IPS DF 4.7 (cell line): ENCODE measurements around the gene TRIM31.

Source experiments
- DNase-seq: peaks from one replicate; pipeline ENCODE4 v3.0.0-alpha.2; 2013; ENCODE audit warnings: low spot score; ENCODE audit errors: extremely low read depth

The TRIM31 gene, protein sequence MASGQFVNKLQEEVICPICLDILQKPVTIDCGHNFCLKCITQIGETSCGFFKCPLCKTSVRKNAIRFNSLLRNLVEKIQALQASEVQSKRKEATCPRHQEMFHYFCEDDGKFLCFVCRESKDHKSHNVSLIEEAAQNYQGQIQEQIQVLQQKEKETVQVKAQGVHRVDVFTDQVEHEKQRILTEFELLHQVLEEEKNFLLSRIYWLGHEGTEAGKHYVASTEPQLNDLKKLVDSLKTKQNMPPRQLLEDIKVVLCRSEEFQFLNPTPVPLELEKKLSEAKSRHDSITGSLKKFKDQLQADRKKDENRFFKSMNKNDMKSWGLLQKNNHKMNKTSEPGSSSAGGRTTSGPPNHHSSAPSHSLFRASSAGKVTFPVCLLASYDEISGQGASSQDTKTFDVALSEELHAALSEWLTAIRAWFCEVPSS

DNA sequence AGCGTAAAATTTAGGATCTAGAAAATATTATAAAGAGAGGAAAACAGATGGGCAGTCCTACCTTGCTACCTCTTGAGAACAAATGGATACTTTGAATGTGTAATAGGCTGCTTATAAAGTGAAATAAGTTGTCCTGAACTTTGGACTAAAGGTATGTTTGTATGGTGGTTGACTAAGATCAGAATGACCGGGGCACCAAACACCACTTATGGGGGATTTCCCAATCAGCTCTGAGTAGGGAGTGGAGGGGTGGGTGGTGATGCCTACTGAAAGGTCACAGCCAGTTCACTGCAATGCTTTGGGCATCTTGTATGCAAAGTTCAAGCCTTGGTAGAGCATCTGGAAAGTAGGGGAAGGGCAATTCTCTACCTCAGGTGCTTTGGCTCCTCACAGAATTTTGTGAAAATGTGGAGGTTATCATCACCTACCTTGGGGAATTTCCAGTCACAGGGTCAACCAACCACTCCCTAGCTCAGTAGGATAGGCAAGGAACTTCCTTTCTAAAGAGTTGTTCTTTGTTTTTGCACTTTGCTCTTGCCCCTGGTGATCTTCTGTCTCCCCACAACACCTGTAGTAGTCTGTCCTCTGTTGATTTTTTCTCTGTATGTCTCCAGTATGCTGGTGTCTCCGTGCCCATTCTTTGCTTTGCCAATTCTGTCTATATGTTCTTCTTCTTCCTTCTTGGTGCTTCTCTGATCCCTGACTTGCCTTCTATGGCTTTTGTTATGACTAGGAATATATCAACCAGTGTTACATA is at the start of gene TRIM31:
Gene TRIM31 (minus strand): TSS at position 88 of the 757 bp plus-strand sequence. CDS start 285 bp downstream, outside the sequence.
- DNase-seq, result no peak

DNA sequence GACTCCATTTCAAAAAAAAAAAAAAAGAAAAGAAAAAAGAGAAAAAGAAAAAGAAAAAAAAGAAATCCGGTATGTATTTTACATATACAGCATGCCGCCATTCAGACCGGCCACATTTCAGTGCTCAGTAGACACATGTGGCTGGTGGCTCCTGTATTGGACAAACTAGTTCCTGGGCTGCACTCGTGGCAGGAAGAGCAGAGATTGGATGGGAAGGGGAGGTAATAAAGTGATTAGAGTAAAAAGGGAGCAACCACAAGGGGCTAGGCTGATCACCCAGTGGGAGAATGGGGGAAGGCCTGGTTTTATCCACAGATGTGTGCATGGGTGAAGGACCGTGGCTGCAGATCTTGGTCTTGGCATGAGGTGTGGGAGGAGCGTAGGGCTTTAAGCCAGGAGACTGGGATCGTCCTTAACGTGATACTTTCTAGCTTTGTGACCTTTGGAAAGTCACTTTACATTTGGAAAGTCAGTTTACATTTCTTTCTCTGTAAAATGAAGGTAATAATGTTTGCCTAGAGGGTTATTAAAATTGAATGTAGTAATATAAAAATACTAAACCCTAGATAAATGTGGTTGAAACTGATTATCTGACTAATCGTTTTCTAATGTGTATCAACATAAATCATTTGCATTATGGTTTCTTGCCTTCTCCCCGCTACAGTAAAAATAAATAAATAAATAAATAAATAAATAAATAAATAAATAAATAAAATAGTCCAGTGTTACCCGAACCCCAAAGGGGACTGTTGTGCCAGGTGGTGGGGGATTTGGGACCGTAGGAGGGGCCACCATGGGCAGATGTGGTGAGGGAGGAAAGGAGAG is 49.6 kb upstream of the TRIM31 start:
- no peak for DNase-seq

DNA sequence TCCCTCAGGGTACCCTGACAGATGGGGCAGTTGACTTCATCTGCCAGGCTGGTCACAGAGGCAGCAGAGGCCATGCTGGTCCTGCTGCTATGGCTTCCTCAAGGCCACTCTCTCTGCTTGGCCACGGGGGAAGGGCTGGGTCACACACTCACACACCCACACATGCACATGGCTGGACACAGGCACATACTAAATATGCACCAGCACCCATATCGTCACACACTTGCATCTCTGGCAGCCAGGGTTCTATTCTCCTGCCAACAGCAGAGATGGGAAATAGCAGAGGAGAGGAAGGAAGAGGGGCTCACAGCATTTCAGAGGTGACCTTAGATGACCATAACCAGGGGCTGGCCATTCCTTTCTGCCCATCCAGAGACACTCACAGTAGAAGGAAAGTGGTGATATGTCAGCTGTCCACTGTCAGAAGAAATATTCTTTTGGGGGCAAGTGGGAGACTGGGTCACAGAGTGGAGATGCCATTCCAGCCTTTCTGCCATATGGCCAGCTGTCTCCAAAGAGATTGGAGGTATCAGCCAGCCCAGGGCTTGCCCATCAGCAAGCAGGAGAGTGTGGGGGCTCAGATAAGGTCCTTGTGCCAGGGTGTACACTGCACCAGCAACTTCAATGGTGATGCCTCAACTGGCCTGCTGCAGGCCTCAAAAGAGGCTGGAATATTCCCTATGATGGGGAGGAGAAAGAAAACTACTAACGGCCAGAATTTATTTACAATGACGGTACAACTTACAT is 48.1 kb upstream of the TRIM31 start, which contains the start of gene TRIM10:
Gene TRIM10 (minus strand): TSS at position 427 of the 747 bp plus-strand sequence. CDS start 353 bp downstream, at position 74.
- no peak for DNase-seq

DNA sequence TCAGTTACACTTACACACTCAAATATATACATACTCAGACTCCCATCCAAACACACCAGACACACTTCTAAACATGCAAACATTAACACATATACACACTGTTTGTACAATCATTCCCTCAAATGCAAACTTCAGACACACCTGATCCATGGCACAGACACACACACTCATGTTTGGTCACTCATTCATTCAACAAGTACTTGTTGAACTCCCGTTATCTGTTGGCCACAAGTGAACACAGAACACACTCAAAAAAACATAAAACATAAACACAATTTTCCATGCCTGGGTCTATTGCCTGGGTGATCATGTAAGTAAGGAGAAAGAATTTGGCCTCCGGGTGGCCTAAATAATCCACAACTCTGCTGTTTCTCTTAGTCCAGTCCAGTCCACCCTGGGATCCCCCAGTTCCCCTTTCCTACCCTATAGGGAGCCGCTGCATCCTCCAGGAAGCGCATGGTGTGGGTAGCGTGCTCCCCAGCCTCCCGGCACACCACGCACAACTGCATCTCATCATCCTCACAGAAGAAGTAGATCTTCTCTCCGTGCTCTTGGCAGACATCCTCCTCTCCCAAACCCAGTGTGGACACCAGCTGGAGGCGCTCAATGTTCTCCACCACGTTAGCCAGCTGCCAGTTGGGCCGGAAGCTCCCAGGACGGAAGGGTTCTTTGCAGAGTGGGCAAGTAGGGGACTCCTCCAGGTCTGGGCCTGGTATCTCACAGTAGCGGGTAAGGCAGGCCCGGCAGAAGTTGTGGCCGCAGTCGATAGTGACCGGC is 47.3 kb upstream of the TRIM31 start:
- DNase-seq, result no peak

DNA sequence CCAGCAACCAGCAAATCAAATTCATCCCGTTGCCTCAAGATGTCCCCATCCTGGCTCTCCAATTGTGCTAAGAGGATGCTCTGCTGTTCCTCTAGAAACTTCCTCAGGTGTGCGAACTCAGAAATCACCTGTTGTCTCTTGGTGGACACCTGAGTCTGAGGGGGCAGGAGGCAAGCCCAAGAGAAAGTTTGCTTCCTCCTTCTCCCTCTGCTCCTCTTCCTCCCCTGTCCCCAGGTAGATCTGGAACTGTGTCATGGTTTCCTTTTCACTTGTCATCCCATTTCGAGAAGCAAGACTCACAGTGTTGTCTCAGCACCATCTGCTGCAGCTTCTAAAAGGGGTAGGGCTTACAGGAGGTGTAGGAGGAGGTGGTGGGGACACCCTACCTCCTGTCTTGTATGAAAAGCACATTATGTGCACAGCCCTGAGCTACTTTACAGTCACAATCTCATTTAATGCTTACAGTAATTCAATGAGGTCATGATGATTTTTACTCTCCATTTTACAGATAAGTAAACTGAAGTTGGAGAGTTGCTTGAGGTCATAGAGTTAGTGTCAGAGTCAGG is 45.7 kb upstream of the TRIM31 start:
- DNase-seq, result no peak

DNA sequence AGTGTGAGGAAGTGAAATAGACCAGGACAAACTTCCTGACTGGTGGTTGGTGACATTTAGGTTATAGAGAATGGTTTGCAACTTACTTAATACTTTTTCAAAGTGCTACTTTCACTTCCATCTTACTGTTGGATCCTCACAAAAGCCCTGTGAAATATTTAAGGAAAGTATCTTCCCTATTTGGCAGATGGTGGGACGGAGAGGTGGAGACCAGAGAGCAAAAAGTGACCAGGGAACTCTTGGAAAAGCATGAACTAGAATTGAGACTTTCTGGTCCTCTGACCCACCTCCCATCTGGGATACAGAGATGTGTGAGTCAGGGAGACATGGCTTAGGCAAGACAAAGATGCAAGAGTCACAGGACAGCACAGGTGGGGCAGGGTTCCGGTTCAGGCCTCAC is 45.1 kb upstream of the TRIM31 start:
- DNase-seq, result no peak

DNA sequence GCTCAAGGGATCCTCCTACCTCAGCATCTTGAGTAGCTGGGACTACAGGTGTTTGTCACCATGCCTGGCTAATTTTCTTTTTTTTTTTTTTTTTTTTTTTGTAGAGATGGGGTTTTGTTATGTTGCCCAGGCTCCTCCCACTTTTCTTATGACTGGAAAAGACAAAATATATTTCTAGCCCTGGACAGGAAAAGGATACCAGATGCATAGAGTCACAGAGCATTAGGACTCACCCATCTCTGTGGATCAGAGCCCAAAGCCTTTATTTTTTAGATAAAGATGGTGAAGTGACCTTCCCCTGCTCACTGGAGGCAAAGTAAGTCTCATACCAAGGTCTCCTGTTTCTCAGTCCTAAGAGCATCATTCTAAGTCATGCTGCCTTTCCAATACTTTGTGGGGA is 44.7 kb upstream of the TRIM31 start:
- no peak for DNase-seq

DNA sequence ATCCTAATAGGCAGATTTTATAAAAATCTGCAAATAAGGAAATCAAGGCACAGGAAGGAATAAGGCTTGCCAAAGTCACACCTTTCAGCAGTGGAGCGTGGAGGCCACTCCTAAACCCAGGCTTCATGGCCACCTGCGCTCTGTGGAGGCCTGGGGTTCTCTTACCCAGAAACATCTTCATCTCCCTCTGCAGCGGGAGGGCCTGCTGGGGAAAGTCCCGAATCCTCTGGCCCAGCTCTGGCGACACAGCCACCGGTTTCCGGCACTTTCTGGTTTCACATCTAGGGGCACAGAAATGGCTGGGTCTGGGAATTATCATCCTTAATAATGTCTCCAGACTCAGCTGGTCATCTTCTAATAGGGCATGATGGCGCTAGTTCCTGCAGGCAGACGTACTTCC is 43.9 kb upstream of the TRIM31 start:
- no peak for DNase-seq

DNA sequence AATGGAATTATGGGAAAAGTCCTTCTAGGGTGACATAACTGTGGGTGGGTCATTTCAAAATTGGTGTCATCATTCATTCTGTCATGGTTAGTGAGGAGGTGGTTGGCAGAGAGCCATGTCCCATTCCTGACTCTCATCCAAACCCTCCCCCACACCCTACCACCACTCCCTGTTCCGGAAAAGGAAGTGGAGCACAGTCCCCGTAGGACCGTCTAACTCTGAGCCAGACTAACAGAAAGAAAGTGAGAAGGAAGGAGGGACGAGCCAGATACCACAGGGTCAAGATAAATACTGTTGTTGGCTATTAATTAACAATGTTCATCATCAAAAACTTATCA is 43.3 kb upstream of the TRIM31 start:
- no peak for DNase-seq

DNA sequence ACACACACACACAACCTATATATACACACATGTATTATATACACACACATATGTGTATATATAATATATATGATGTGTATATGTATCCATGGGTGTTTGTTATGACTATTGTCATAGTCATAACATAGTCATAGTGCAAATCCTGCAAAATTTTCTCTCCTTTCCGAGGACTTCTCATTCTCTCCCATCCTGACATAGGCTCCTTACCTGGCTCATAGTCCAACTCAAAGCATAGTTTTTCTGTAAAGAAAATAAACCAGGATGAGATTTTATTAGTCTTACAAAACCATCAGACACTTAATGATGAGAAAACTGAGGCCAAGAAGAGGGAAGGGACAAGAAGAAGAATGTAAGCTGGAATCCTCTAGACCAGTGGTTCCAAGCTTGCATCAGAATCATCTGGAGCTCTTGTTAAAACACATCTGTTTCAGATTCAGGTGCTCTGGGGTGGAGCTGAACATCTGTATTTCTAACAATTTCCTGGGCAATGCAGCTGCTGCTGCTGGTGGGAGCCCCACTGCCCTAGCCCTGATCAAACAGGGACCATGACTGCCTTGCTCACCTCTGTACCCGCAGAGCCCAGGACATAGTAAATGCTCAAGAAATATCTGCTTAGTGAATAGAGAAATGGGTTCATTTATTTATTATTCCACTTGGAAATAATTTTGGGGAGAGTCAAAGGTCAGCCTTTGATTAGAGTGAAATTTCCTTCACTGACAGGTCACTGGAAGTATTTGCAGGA is 42.8 kb upstream of the TRIM31 start:
- DNase-seq, result no peak

DNA sequence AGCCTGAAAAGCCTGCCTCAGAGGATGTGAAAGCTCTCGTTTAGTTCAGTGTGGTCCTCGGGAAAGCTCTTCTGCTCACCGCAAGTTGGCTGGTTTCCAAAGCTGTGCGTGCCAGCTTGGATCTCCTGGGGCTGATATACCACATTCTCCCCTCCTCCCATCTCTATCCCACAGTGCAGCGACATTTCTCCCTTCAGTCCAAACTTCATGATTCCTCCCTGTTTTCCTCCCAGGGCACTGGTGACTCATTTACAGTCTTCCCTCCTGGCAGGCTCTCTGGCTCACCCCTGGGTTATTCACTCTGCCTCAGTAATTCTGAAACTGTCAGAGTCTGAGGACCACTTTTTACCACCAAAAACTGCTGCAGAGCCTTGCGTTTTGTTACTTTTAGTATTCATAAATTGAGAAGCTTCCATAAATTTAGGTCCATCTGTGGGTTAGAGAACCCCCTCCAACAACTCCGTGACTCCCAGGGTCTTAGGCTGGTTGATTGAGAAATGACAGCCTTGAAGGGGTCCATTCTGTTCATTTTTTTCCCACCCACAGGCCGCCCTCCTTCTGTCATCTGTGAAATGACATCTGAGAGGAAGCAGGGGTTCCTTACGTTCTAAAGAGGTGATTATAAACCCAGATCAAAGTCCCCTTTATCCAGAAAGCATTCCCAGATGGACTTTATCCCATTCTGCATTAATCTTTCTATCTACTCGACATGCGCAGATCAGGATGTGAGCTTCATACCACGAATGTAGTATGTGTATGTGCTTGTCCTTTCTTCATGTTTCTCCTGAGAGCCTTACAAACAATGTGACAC is 42.0 kb upstream of the TRIM31 start:
- DNase-seq, result no peak

DNA sequence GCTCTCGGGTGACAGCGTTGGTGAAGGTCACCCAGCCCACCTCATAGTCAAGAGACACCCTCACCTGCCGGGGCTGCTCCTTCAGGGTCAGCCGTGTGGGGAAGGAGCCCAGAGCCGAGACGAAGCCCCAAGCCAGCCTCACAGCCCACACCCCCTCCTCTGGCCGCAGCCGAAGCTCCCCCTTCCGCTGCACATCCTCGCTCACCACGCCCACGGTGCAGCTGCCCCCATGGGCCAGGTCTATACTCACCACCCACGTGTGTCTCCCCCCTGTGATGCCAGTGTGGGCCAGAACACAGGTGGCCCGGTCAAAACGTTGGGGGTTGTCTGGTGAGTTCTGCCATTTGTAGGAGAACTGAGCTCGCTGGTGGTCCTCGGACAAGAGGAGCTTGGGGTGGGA is 41.2 kb upstream of the TRIM31 start:
- DNase-seq, result no peak

DNA sequence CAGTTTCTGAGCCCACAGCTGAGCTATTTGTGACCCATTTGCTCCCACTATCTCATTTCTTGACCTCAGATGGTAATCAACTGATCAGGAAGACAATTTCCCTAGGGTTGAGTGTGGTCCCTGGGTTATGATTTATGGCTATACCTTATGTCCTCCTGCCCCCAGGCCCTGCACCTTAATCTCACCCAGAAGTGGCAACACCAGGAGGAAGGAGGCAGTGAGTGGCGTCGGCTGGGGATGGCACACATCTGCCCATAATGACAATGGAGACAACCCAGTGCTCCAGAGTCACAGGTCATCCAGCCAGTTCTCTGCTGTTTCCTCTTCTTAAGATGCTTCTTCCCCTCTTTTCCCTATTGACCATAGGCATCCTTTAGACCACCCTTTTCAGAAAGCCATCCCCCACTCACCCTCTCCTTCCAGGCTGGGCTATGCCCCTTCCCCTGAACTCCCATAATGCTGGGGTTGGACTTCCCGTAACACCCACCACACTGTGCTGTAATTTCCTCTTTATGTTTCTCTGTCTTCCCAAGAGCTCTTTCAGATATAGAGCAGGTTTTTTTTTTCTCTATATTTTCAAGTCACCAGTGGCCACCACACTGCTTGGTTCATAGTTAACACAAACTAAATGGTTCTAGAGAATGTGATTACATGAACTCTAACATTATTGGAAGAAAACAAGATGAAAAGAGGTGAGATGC is 40.2 kb upstream of the TRIM31 start:
- no peak for DNase-seq

DNA sequence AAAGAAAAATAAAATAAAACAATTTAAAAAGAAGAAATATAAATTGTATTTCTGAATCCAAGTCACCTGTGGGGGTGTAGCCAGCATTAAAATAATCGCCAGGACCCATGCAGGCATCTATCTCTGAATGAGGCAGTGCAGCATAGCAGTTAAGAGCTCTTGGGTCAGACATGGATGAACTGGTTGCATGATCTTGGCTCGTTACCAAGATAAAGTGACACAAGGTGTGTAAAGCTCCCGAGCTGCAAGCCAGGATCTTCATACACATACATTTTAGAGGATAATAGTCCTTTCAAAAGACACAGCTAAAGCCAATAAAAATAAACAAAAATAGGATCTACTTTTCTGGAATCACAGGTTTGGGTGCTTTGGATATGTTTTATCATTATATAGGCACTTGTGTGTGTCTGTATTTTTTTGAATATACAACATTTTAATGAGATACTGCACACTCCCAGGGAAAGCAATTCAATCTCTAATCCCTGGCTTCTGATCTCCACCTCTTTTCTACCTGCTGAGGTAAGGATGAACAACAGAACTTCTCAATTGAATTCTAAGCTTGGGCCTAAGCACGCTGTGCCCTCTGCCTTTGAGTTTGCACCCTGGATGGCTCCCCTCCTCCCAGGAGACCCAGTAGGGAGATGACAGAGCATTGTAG is 39.3 kb upstream of the TRIM31 start:
- no peak for DNase-seq

DNA sequence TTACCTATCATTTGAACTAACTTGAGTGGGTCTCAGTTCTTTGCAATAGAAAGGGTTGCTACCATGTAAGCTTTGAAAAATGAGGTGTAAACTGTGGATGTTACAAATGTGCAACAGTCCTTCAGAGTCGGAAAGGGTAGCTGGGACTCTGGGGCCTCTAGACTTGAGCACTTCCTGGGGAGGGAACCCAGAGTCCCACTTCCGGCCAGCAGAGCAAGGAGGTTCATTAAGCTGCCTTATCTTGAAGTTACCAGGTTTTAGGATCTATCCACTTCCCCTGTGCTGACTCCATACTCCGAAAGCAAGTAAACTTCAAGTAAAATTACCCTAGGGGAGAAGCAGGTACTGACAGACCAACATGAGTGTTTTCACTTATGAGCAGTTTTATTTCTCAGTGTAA is 38.7 kb upstream of the TRIM31 start:
- DNase-seq, result no peak

DNA sequence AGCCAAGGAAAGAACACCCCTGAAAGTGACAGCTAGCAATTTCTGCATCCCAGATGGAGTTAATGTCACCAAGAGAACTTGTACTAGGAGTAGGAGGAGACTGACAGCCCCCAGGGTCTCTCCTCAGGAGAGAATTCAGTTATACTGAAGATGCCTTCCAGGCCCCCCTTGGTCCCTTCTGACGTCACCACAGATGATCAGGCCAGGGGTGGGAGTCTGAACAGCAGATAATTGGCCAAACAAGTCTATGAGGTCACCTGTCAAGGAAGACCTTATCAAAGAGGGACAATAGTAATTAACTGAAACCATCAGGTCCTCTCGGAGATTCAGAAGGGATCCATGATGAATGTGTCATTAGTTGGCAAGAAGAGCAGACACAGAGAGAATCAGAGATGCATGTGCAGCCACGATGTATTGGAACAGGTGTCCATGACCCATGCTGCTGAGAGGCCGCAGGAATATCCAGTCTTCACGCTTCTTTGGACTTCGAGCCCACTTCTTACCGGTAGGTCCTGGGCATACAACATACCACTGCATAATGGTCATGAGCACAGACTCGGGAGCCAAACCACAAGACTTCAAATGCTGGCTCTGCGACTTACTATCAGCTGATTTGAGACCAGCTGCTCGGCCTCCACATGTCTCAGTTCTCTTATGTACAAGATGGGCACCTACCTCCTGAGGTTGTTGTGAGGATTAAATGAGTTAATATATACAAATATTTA is 37.9 kb upstream of the TRIM31 start:
- DNase-seq, result no peak
